Astrocyte (in vitro differentiated cells and primary cell): Measurements from ENCODE around the gene ARCN1. TPM values are rescaled to one million over a fixed set of nuclear protein-coding genes. Genes with fewer than 3 reads are reported as not detected.

Experiments used
- DNase-seq: peaks from one replicate; pipeline ENCODE4 v3.0.0-alpha.2; 2010; ENCODE audit warnings: low read depth
- FAIRE-seq: peaks from 2 replicates; lab custom pipeline; 2011; peaks lifted over from hg19 to GRCh38; lab: Jason Lieb, UNC
- H2AFZ ChIP-seq: 2 replicates; pipeline ENCODE4 v1.6.0; 2012; ENCODE audit warnings: low read depth, low read length, inconsistent platforms
- H3K27ac ChIP-seq: 2 replicates; pipeline ENCODE4 v1.5.1; 2011; ENCODE audit warnings: low read depth, low read length, inconsistent platforms
- H3K27me3 ChIP-seq: 2 replicates; pipeline ENCODE4 v1.6.0; 2011; ENCODE audit warnings: low read length, inconsistent platforms; ENCODE audit not compliant: insufficient read depth
- H3K36me3 ChIP-seq: 2 replicates; pipeline ENCODE4 v1.5.1; 2011; ENCODE audit warnings: low read length, inconsistent platforms; ENCODE audit not compliant: insufficient read depth
- H3K4me1 ChIP-seq: 2 replicates; pipeline ENCODE4 v1.5.1; 2011; ENCODE audit warnings: low read length, inconsistent platforms; ENCODE audit not compliant: insufficient read depth
- H3K4me2 ChIP-seq: 2 replicates; pipeline ENCODE4 v1.6.0; 2012; ENCODE audit warnings: low read length, inconsistent platforms
- H3K4me3 ChIP-seq: 2 replicates; pipeline ENCODE4 v1.5.1; 2011; ENCODE audit warnings: low read depth, mild to moderate bottlenecking, low read length, inconsistent platforms; ENCODE audit not compliant: insufficient read depth
- H3K79me2 ChIP-seq: 2 replicates; pipeline ENCODE4 v1.6.0; 2012; ENCODE audit warnings: mild to moderate bottlenecking, low read length, inconsistent platforms; ENCODE audit not compliant: insufficient read depth
- H3K9ac ChIP-seq: 2 replicates; pipeline ENCODE4 v1.6.0; 2012; ENCODE audit warnings: mild to moderate bottlenecking, low read length, inconsistent platforms
- H3K9me3 ChIP-seq: 2 replicates; pipeline ENCODE4 v1.5.1; 2012; ENCODE audit warnings: low read depth, mild to moderate bottlenecking, low read length, inconsistent platforms; ENCODE audit not compliant: insufficient read depth
- H4K20me1 ChIP-seq: 2 replicates; pipeline ENCODE4 v1.6.0; 2012; ENCODE audit warnings: low read length, inconsistent platforms; ENCODE audit not compliant: insufficient read depth
- H3K27ac Mint-ChIP-seq: one replicate; pipeline ENCODE4 v1.8.0; 2021; ENCODE audit warnings: mild to moderate bottlenecking, mixed read lengths; ENCODE audit not compliant: unreplicated experiment
- H3K27me3 Mint-ChIP-seq: one replicate; pipeline ENCODE4 v1.8.0; 2021; ENCODE audit warnings: low read depth, mixed read lengths; ENCODE audit not compliant: unreplicated experiment
- H3K36me3 Mint-ChIP-seq: one replicate; pipeline ENCODE4 v1.8.0; 2021; ENCODE audit warnings: low read depth, mixed read lengths; ENCODE audit not compliant: unreplicated experiment
- H3K4me1 Mint-ChIP-seq: one replicate; pipeline ENCODE4 v1.8.0; 2021; ENCODE audit warnings: low read depth, mixed read lengths; ENCODE audit not compliant: unreplicated experiment
- H3K4me3 Mint-ChIP-seq: one replicate; pipeline ENCODE4 v1.8.0; 2021; ENCODE audit warnings: mild to moderate bottlenecking, moderate library complexity, mixed read lengths; ENCODE audit not compliant: unreplicated experiment
- H3K9me3 Mint-ChIP-seq: one replicate; pipeline ENCODE4 v1.8.0; 2021; ENCODE audit warnings: mild to moderate bottlenecking, mixed read lengths; ENCODE audit not compliant: unreplicated experiment
- EZH2 ChIP-seq: IDR thresholded peaks from 2 replicates; pipeline ENCODE4 v1.6.1; 2012; ENCODE audit warnings: mild to moderate bottlenecking, low read length, inconsistent platforms; ENCODE audit not compliant: insufficient read depth
- total RNA-seq: library from RNA; stranded (reverse); gene quantifications from 2 replicates; pipeline ENCODE4 v1.2.1, GENCODE V29; 2021
- TF ChIP-seq, protein P1 (sequence below): IDR thresholded peaks from 2 replicates; pipeline ENCODE4 v1.5.1; 2011; ENCODE audit warnings: low read depth, mild to moderate bottlenecking, inconsistent platforms, low read length, moderate library complexity; ENCODE audit not compliant: insufficient read depth

Gene ARCN1
- total RNA-seq, 1 donor from 2014 or later, result 255 TPM

GRCh38 chr11:118533769-118534729 lies 38.2 kb upstream of the ARCN1 start:
- Mint-ChIP-seq H3K27ac (no peak overlapping the region), H3K27me3 (no peaks in the 10 kb centered on the region), H3K4me3 (no peak overlapping the region), H3K4me1 (peaks cover 7% of the 10 kb centered on the region), H3K9me3 (no peaks in the 10 kb centered on the region), H3K36me3 (peaks cover 17% of the 10 kb centered on the region)
- Histone ChIP-seq H2AFZ (no peak overlapping the region), H3K27ac (no peak overlapping the region), H3K4me1 (peaks cover 14% of the 10 kb centered on the region), H3K9ac (no peak overlapping the region), H3K4me3 (no peak overlapping the region), H3K4me2 (no peak overlapping the region), H3K36me3 (no peaks in the 10 kb centered on the region), H3K27me3 (no peaks in the 10 kb centered on the region), H3K79me2 (no peaks in the 10 kb centered on the region), H3K9me3 (no peaks in the 10 kb centered on the region), H4K20me1 (no peaks in the 10 kb centered on the region)
- DNase-seq (no peak), FAIRE-seq (no peak)
- TF ChIP-seq EZH2, result no peak
- TF ChIP-seq, protein P1, sequence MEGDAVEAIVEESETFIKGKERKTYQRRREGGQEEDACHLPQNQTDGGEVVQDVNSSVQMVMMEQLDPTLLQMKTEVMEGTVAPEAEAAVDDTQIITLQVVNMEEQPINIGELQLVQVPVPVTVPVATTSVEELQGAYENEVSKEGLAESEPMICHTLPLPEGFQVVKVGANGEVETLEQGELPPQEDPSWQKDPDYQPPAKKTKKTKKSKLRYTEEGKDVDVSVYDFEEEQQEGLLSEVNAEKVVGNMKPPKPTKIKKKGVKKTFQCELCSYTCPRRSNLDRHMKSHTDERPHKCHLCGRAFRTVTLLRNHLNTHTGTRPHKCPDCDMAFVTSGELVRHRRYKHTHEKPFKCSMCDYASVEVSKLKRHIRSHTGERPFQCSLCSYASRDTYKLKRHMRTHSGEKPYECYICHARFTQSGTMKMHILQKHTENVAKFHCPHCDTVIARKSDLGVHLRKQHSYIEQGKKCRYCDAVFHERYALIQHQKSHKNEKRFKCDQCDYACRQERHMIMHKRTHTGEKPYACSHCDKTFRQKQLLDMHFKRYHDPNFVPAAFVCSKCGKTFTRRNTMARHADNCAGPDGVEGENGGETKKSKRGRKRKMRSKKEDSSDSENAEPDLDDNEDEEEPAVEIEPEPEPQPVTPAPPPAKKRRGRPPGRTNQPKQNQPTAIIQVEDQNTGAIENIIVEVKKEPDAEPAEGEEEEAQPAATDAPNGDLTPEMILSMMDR, result no peak

GRCh38 chr11:118535261-118535660 lies 36.9 kb upstream of the ARCN1 start:
- H3K9me3 Mint-ChIP-seq, result no peaks in the 10 kb centered on the region
- no peak for FAIRE-seq

More at GRCh38 chr11:118535261-118535660, 36.9 kb upstream of the ARCN1 start:
- Histone ChIP-seq H3K4me1 (peaks cover 10% of the 10 kb centered on the region), H4K20me1 (no peaks in the 10 kb centered on the region), H3K9ac (no peak overlapping the region), H3K27me3 (no peaks in the 10 kb centered on the region), H3K36me3 (no peaks in the 10 kb centered on the region), H3K79me2 (no peaks in the 10 kb centered on the region), H3K4me3 (no peak overlapping the region), H3K4me2 (no peak overlapping the region), H2AFZ (no peak overlapping the region), H3K27ac (no peak overlapping the region), H3K9me3 (no peaks in the 10 kb centered on the region)
- DNase-seq, result no peak
- Mint-ChIP-seq H3K27ac (peak overlapping the region; percentile 27), H3K27me3 (no peaks in the 10 kb centered on the region), H3K4me3 (peak overlapping the region; percentile 75), H3K36me3 (peaks cover 17% of the 10 kb centered on the region), H3K4me1 (peaks cover 2% of the 10 kb centered on the region)
- no peak for TF ChIP-seq EZH2
- TF ChIP-seq, protein P1, result no peak
